ENCODE results near the gene CDK12.
A peak's percentile ranks its signal among the peaks of the same experiment; 100 is the strongest.
"Not testable (repeated sequence)": the region's sequence is repeated elsewhere in the genome, so short reads cannot be mapped to it uniquely, and the experiment has no call there.

The CDK12 gene

GRCh38 chr17:39461113-39461925, at the start of gene CDK12:
TSS of gene CDK12 (plus strand) at chr17:39461486. CDS start at chr17:39462072, 586 bp downstream.
- DNase-seq (ENCODE audit: low read depth), result peak; percentile 97
- no peak for TF ChIP-seq CTCF (IDR thresholded peaks at IDR 0.05; ENCODE audit: control insufficient read depth, insufficient read depth, low read depth, low read length, missing control alignments)
- peak within 1 kb of the TSS; percentile 92 for H3K4me3 ChIP-seq (ENCODE audit: control insufficient read depth, low read depth, low read length)

GRCh38 chr17:39416141-39416540, 45.1 kb upstream of the CDK12 start:
- no peak for DNase-seq (ENCODE audit: low read depth)
- no peak for TF ChIP-seq CTCF (IDR thresholded peaks at IDR 0.05; ENCODE audit: control insufficient read depth, insufficient read depth, low read depth, low read length, missing control alignments)
- H3K4me3 ChIP-seq (ENCODE audit: control insufficient read depth, low read depth, low read length), result no peak overlapping the region

- no peak overlapping the region for H3K4me3 ChIP-seq (ENCODE audit: control insufficient read depth, low read depth, low read length)
- no peak for TF ChIP-seq CTCF (IDR thresholded peaks at IDR 0.05; ENCODE audit: control insufficient read depth, insufficient read depth, low read depth, low read length, missing control alignments)
- no peak for DNase-seq (ENCODE audit: low read depth)
Observed at GRCh38 chr17:39429600-39429999, 31.7 kb upstream of the CDK12 start.

GRCh38 chr17:39439868-39440267, 21.4 kb upstream of the CDK12 start:
- H3K4me3 ChIP-seq (ENCODE audit: control insufficient read depth, low read depth, low read length); DNase-seq (ENCODE audit: low read depth): not testable (repeated sequence)

- DNase-seq (ENCODE audit: low read depth), result no peak
- H3K4me3 ChIP-seq (ENCODE audit: control insufficient read depth, low read depth, low read length), result no peak overlapping the region
- no peak for TF ChIP-seq CTCF (IDR thresholded peaks at IDR 0.05; ENCODE audit: control insufficient read depth, insufficient read depth, low read depth, low read length, missing control alignments)
Observed at GRCh38 chr17:39443326-39443725, 18.0 kb upstream of the CDK12 start.

- H3K4me3 ChIP-seq (ENCODE audit: control insufficient read depth, low read depth, low read length), result no peak overlapping the region
- no peak for DNase-seq (ENCODE audit: low read depth)
- TF ChIP-seq CTCF (IDR thresholded peaks at IDR 0.05; ENCODE audit: control insufficient read depth, insufficient read depth, low read depth, low read length, missing control alignments), result no peak
Observed at GRCh38 chr17:39447561-39447960, 13.7 kb upstream of the CDK12 start.

- no peak for TF ChIP-seq CTCF (IDR thresholded peaks at IDR 0.05; ENCODE audit: control insufficient read depth, insufficient read depth, low read depth, low read length, missing control alignments)
- H3K4me3 ChIP-seq (ENCODE audit: control insufficient read depth, low read depth, low read length), result peak overlapping the region; percentile 98
- no peak for DNase-seq (ENCODE audit: low read depth)
Observed at GRCh38 chr17:39450051-39450450, 11.2 kb upstream of the CDK12 start.

Measured in AG09309 (cell line).